ENCODE results near the gene NDUFS4. TPM values are rescaled to one million over a fixed set of nuclear protein-coding genes. Genes with fewer than 3 reads are reported as not detected.
"Not testable (repeated sequence)": the region's sequence is repeated elsewhere in the genome, so short reads cannot be mapped to it uniquely, and the experiment has no call there.

NDUFS4 gene
- total and polyA plus RNA-seq, 3 donors from 2014 or later, result 63.9 to 98.9 (median 78.9) TPM

DNA sequence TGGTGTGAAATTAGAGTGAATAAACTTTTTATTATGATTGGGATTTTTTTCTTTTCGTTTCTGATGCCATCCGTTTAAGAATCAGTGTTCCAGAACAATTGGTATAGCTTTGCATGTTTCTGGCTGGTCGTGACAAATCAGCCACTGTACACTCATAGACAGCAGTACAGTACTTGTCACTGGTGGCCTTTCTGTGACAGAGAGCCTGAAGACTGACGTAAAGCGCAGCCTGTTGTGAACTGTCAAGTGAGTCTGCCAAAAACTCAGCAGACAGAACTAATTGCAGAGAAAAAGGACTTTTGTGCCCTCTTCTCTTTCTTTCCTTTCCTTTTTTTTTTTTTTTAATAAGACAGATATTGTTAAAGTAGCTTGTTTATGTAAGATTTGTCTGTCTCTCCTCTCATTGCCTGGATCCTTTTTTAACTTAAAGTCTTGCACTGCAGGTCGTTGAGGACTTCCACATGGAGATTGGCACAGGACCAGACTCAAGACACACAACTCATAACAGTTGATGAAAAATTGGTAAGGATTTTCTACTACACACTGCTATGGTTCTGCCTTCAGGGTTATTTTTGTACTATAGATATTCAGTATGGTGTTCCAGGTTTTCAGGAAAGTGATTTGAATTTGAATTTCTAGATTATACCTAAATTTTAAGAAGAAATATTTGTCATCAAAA is 42.7 kb downstream of the NDUFS4 start:
- TF ChIP-seq, protein P1, sequence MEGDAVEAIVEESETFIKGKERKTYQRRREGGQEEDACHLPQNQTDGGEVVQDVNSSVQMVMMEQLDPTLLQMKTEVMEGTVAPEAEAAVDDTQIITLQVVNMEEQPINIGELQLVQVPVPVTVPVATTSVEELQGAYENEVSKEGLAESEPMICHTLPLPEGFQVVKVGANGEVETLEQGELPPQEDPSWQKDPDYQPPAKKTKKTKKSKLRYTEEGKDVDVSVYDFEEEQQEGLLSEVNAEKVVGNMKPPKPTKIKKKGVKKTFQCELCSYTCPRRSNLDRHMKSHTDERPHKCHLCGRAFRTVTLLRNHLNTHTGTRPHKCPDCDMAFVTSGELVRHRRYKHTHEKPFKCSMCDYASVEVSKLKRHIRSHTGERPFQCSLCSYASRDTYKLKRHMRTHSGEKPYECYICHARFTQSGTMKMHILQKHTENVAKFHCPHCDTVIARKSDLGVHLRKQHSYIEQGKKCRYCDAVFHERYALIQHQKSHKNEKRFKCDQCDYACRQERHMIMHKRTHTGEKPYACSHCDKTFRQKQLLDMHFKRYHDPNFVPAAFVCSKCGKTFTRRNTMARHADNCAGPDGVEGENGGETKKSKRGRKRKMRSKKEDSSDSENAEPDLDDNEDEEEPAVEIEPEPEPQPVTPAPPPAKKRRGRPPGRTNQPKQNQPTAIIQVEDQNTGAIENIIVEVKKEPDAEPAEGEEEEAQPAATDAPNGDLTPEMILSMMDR (IDR thresholded peaks at IDR 0.05), result no peak
- TF ChIP-seq POLR2A (IDR thresholded peaks at IDR 0.05), result no peak
- intact Hi-C loops (cut with DNase I; ENCODE audit: low total_unique reads), result no loop called here
- Histone ChIP-seq H3K4me3 (no peak overlapping the region), H3K4me1 (no peaks in the 10 kb centered on the region), H3K36me3 (ENCODE audit: low read depth, missing control alignments) (no peaks in the 10 kb centered on the region), H3K9me3 (no peaks in the 10 kb centered on the region), H3K27ac (no peak overlapping the region), H3K27me3 (no peaks in the 10 kb centered on the region)
- DNase-seq, result no peak
- 67 to 77% methylated on average over 6 of the region's 6 CpGs for WGBS, 2 donors

DNA sequence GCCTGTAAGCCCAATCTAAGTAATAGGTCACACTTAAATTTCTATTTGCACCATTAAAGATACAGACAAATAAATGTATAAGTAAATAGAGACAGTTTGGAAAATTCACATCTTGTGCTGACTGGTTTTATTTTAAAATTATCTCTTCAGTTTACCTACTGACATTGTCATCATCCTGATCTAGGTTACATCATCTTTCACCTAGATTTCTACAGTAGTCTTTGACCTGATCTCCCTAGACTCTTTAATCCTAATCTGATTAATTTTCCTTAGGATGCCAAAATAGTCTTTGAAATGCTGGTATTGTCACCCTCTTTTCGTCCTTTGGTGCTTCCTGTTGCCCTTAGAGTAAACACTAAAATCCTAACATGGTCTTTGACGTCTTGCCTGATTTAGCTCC is 43.9 kb downstream of the NDUFS4 start:
- Histone ChIP-seq H3K4me1 (no peaks in the 10 kb centered on the region), H3K27ac (no peak overlapping the region), H3K9me3 (no peaks in the 10 kb centered on the region), H3K27me3 (no peaks in the 10 kb centered on the region), H3K4me3 (no peak overlapping the region), H3K36me3 (ENCODE audit: low read depth, missing control alignments) (no peaks in the 10 kb centered on the region)
- intact Hi-C loops (cut with DNase I; ENCODE audit: low total_unique reads), result no loop called here
- TF ChIP-seq POLR2A (IDR thresholded peaks at IDR 0.05), result no peak
- TF ChIP-seq, protein P1 (IDR thresholded peaks at IDR 0.05), result no peak
- no peak for DNase-seq
- WGBS, 2 donors, result 80 to 85% methylated on average over 2 of the region's 2 CpGs

DNA sequence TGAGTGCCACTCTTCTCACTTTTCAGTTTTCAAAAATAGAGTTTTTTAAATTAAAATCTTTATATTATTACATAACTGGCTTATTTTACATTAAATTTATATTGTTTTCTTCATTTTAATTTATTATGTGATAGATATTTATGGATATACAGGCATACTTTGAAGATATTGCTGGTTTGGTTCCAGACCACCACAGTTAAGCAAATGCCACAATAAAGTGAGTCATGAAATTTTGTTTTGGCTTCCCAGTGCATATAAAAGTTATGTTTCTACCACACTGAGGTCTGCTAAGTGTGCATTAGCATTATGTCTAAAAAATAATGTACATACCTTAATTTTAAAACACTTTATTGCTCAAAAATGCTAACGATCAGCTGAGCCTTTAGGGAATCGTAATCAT is 47.4 kb downstream of the NDUFS4 start:
- 88% methylated on average over 2 of the region's 2 CpGs for WGBS, 2 donors
- no peaks in the 10 kb centered on the region for H3K9me3 ChIP-seq
- no peak for DNase-seq
- no peak overlapping the region for H3K4me3 ChIP-seq
- H3K36me3 ChIP-seq (ENCODE audit: low read depth, missing control alignments), result no peaks in the 10 kb centered on the region
- H3K27me3 ChIP-seq, result no peaks in the 10 kb centered on the region
- intact Hi-C loops (cut with DNase I; ENCODE audit: low total_unique reads), result no loop called here
- no peaks in the 10 kb centered on the region for H3K4me1 ChIP-seq
- TF ChIP-seq, protein P1 (IDR thresholded peaks at IDR 0.05), result no peak
- no peak for TF ChIP-seq POLR2A (IDR thresholded peaks at IDR 0.05)
- H3K27ac ChIP-seq, result no peak overlapping the region

DNA sequence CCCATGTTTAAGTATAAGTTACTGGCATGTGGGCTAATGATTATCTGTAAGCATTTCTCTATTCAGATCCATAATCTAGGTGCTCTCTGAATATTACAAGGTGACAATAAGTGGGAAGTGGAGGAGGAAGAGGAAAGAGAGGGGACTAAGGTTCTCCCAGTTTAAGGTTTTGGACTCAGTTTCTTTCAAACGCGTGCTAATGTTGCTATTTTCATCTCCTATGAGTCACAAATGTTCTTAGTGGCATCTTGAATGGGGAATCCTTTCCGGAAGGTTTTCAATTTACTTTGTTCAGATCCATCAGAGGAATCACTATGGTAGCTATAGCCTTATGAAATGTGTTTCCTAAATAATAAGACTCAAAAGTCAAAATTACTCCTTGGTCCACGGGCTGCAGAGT is 48.5 kb downstream of the NDUFS4 start:
- H3K4me1 ChIP-seq; H3K4me3 ChIP-seq; H3K9me3 ChIP-seq; intact Hi-C loops (cut with DNase I; ENCODE audit: low total_unique reads); DNase-seq; H3K36me3 ChIP-seq (ENCODE audit: low read depth, missing control alignments); H3K27me3 ChIP-seq; H3K27ac ChIP-seq: not testable (repeated sequence)
- WGBS, 2 donors, result 88 to 89% methylated on average over 4 of the region's 4 CpGs

DNA sequence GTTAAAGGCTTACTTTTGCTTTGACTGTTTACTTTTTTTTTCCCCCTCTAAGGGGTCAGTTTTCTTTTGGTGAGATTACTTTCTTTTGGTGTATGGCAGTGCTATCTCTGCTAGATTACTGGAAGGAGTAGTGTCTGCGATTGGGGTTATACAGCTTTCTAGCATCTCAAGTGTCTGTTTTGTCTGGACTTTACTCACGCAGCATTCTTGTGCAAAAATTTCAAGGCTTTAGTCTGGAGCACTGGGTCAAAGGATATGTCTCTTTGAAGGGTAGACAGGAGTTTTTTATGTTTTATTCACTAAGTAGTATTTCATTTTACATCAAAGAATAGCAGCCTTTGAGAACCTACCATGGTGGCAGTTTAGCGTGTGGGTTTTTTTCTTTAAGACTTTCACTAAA is 52.6 kb downstream of the NDUFS4 start:
- no peaks in the 10 kb centered on the region for H3K36me3 ChIP-seq (ENCODE audit: low read depth, missing control alignments)
- no peaks in the 10 kb centered on the region for H3K4me1 ChIP-seq
- no peaks in the 10 kb centered on the region for H3K27me3 ChIP-seq
- TF ChIP-seq, protein P1 (IDR thresholded peaks at IDR 0.05), result no peak
- TF ChIP-seq POLR2A (IDR thresholded peaks at IDR 0.05), result no peak
- no peak overlapping the region for H3K4me3 ChIP-seq
- H3K27ac ChIP-seq, result no peak overlapping the region
- H3K9me3 ChIP-seq, result no peaks in the 10 kb centered on the region
- intact Hi-C loops (cut with DNase I; ENCODE audit: low total_unique reads), result no loop called here
- DNase-seq, result no peak
- 71 to 72% methylated on average over 3 of the region's 3 CpGs for WGBS, 2 donors

Data from testis (tissue), 3 donors.